ENCODE measurements around the gene FNTB.

Gene FNTB

DNA sequence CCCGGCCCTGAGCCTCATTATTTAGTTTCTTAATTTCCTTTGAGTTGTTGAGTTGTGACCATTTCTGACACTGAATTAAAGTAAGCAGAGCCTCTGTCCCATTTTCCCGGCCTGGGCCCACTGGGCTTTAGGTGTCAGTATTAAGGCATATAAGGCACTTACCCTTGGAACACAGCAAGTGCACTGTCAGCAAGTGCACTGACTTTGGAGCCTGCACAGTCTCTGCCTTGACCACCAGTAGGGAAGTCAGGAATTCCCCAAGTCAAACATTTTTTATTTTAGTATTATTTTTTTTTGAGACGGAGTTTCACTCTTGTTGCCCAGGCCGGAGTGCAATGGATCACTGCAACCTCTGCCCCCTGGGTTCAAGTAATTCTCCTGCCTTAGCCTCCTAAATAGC, 59.0 kb downstream of the FNTB start:
- DNase-seq (ENCODE audit: low read depth in 2 of 2), result no peak

DNA sequence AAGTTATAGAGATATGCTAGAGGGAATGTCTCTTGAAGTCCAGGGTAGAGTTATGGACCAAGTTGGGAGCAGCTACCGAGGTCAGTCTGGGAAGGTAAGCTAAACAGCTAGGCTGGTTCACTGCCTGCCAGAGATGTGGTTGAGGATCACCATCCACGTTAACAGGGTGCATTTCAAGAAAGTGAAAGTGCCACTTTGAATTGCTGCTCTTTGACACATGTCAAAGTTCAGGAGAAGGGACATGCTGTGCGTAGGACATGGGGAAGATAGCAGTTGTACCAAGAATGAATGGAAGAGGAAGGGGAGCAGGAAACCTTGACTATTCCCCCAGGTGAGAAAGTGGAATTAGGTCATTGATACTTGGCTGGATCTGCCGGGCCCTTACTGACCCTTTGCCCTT, 66.1 kb downstream of the FNTB start:
- DNase-seq (ENCODE audit: low read depth in 2 of 2), result no peak

DNA sequence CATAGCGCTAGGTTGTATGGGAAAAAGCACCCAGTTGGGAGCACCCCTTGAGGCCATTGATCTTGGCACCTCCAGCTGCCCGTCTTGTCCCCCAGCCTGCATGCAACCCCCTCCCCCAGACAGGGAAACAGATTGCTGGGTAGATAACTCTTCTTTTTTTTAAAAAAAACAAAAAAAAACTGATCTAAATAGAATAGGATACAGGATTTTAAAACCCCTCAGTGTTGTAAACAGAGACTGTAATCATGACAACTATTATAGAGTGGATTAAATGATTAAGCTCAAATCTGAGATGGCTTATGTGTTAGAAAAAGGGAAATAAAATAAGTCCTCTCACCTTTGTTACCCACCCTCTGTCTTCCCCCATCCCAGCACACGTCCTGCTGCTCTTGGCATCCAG, 66.8 kb downstream of the FNTB start:
- no peak for DNase-seq (ENCODE audit: low read depth in 2 of 2)

DNA sequence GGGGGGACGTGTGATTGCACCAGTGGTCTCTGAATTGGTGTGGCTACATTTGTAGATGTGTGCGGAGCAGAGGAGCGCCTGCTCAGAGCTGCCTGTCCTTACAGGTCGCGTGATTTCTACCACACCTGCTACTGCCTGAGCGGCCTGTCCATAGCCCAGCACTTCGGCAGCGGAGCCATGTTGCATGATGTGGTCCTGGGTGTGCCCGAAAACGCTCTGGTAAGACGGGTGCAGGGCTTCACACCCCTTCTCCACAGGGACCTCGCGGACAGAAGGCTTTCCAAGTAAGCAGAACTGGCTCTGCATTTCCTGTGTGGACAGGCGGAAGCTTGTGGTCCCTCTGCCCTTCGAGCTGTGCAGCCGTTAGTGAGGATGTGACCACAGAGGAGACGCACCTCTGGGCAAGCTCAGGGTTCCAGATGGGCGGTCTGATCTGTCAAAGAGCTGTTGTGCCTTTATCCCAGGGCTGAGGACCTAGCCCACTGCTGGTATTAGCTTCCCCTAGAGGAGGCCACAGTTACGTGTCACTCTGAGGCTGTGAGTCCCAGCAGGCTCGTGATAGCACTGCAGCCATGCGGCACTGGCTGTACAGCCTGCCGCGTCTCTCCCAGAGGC, 67.9 kb downstream of the FNTB start:
- DNase-seq (ENCODE audit: low read depth in 2 of 2), result no peak

DNA sequence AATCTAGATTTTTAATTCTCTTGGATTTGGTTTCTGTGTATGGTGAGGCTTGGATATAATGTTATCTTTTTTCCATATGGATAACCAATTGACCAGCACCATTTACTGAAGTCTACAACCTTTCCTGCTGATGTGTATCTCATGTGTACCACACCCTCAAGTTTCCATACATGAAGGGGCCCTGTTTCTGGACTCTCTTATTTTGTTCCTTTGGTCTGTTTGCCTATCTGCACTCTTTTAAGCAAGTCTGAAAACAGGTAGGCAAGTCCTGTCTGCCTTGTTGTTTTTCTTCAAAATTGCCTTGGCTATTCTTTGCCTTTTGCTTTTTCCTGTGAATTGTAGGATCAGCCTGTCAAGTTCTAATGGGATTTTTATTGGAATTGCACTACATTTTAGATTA, 71.0 kb downstream of the FNTB start:
- DNase-seq (ENCODE audit: low read depth in 2 of 2), result no peak

DNA sequence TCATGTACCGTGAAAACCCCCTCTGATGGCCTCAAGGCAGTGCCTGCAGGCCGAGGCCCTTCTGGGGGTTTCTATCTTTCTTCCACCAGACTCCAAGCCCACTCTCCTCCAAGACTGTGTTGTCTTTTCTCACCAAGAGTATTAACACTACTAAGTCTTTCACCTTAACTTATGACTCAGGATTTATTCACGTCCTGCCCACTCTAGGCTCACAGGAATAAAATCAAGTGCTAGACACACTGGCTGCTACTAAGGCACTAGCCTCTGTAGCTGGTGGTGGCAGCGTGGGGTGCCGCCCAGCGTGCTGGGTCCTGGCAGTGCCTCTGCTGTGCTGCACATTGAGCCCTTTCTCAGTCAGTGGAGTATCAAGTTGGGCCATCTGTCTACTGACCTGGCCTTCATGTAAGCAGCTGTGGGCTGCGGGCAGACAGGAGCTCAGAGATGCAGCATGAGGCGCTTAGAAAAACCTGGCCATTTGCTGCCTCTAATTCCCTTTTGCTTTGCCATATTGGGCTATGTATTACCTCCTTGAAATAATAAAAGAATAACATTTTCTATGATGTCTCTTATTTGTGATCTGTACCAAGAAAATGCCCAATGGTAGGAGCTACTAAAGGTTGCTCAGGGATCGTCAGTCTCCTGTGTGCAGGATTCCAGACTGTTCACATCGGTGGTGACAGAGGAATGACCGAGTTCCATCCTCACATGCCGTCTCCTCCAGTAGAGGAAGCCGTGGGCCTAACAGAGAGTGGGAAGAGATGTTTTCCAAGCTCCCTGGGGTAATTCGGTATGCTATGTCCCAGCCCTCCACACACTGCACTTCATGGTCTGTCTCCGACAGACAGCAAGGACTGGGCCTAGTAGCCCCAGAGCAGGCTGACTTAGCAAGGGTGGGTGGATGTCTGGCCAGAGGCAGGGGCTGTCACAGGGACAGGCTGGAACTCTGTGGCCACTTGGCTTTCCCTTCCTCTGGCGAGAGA, 75.7 kb downstream of the FNTB start:
- DNase-seq (ENCODE audit: low read depth in 2 of 2), result no peak

DNA sequence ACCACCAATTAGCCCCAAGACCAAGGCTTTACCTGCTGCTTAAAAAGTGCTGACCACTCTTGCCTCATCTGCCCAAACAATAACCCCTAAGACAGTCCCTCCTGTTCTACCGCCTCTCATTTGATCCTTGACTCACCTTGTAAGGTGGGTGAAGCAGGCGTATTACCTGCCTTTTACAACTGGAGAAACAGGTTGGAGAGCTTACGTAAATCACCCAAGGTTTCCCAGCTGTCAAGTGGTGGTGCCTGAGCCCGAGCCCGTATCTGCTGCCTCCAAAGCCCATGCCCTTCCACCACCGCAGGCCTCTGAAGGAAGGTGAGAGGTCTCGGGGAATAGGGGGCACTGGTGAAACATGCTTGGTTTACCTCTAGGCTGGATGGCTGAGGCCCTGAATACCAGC, 79.0 kb downstream of the FNTB start:
- no peak for DNase-seq (ENCODE audit: low read depth in 2 of 2)

DNA sequence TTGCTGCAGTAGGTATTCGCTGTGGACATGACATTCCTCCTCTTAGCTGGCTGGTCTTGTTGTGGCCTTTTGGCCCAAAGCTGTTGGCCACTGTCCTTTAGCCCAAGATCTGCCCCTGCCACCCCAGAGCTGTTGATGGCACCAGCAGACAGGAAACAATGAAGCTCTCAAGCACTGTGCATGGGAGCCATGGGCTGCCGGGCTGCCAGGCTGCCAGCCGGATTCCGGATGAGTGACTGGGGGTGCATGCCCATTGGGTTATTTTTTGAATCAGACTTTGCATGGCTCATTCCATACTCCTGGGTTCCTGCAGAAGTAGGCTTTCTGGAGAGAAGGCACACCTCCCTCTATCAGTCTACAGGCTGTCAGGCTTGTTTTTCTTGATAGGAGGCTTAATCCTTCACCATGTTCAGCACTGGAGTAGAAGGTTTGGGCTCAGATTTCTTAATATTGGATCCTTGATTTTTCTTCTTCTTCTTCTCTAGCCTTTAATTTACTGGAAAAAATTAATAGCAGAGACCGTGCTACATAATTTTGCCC, 83.2 kb downstream of the FNTB start:
- no peak for DNase-seq (ENCODE audit: low read depth in 2 of 2)

DNA sequence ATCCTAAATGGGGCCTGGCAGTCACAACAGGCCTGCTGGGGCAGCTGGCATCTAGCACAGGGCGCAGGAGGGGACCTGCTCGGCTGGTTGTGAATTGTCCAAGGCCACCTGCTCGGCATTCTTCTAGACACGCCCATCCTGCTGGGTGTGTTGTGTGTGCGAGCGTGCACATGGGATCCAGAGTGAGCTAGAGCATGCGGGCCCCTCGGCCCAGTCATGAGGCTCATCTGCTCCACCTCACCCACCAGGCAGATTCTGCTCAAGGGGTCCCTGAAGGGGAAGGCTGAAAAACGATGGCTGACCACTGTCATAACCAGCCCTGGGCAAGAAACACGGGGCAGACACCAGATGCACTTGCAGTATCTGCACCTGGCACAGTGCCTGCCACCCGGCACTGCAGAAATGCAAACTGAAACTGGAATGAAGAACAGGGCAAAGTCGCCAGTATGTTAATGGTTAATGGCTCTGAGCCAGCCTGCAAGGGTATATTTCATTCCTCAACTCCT, 83.8 kb downstream of the FNTB start:
- DNase-seq (ENCODE audit: low read depth in 2 of 2), result no peak

DNA sequence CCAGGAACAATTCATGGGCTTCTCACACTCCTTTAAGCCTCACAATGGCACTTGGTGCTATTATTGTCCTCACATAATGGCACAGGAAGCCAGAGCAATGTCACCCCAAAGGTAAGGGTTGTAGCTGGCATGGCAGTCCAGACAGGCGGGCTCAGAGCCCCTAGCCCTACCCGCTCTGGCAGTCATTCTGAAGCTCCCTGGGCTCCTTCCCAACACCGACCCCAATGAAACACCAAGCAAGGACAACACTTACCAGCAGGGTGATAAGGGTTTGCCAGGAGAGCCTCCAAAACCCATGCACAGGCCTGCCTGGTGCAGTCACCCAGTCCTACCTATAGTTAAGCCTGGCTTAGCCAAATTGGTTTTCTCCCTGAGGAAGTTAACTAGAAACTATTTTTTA, 84.8 kb downstream of the FNTB start:
- no peak for DNase-seq (ENCODE audit: low read depth in 2 of 2)

DNA sequence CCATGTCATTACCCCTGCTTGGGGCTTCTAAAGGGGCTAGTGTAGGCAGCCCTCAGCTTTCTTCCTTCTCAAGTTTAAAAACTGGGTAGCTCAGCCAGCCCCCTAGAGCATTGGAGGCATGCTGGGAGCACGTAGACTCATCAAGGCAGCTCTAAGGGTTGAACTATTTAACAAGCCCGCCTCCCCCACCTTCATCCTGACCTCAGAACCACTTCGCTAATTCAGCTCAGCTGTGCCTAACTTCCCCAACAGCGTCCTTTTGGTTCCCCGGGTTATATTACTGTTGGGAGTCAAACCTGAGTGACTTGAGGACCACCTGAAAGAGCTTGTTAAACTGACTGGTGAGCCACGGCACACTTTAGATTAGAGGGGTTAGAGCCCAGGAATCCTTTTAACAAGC, 85.6 kb downstream of the FNTB start:
- no peak for DNase-seq (ENCODE audit: low read depth in 2 of 2)

DNA sequence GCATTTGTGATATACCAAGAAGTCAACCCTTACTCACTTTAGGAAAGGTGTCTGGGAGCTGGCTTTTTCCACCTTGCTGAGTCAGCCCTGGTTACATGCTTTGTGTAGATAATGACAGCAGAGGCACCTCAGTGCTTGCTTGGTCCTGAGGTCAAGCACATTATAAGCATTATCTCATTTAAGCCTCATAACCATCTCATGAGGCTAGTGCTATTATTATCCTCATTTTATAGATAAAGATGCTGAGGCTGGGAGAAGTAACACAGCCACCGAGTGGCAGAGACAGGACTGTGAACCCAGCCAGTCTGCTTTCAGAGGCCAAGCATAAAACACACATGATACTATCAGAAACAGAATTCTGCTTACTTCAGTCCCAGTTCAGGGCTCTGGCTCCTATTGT, 86.2 kb downstream of the FNTB start:
- no peak for DNase-seq (ENCODE audit: low read depth in 2 of 2)

DNA sequence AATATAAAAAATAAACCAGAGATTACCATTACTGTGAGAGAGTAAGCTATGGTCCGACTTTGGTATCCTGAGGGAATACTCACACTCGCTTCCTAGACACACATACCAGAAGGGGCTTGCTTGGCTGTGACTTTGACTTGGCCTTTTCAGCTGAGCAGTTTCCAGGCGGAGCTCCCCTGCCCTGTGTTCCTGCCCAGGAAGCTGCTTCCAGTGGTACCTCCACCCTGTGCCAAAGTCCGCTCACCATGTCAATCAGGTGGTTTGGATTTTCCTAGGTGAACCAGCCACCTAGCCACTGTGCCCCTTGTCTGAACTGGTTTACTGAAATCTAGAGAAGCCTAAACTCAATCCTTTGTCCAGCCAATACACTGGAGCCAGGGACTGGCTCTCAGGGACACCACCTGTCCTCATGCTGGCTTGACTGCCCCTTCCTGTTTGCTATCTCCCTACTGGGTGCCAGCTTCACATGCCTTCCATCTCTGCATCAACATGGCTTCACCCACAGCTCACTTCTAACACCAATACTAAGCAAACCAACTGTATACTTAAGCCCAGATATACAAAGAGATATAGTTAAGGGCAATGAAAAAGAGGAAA, 87.0 kb downstream of the FNTB start:
- DNase-seq (ENCODE audit: low read depth in 2 of 2), result no peak

DNA sequence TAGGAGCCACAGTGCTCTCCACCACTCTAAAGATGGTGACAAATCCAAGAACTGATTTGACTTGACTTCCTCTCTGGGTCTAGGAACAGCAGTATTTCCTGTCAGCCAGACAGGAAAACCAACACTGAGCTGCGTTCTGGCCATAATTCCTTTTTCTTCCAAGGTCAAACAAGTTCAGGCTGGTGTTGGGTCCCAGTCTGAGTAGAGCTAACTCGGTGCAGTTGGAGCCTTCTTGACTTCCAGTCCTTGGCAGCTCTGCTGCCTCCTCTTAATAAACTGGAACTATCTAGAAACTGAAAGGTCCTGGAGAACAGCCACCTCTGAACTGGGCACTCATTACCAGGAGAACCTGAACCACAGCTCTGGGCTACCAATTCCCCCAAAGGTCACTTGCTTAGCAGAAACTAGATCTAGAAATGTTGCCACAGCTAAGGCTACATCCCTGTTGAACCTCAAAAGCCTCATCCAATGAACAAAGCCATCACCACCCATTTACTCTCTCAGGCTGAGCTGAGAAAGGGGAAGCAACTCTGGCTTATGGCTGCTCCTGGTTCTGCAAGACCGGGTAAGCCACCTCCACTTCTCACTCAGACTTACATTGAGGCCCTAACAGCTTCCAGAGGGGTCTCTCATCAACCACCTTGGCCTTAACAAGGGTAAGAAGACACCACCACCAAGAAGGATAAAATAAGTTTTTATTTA, 87.9 kb downstream of the FNTB start:
- no peak for DNase-seq (ENCODE audit: low read depth in 2 of 2)

DNA sequence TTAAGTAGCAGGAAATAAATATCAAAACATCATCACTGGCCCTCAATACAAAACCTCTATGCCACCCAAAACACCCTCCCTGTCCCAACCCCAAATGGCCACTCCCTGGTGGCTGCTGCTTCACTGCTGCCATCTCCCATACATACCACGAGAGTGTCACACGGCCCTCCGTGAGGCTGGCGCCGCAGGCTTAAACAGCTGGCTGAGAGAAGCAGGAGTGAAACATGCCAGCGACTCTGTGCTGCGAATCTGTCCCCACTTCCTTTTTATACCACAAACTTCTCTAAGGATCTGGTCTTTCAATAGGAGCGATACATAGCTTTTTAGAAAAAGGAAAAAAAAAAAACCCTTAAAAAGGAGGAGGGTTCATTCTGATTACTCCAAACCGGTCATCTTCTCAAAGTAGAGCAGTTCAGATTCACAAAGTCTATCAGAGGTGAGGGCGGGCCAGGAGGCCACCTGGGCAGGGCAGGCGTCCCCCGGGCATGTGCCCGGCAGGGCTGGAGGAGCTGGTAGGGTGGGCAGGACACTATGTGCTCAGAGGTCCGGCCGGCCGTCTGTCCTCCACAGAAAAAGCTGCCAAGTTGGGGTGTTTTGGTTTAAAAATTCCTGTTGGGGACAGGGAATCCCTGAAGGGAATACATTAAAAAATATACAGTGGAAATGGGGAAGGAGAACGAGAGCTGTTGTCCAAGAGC, 89.1 kb downstream of the FNTB start:
- no peak for DNase-seq (ENCODE audit: low read depth in 2 of 2)

DNA sequence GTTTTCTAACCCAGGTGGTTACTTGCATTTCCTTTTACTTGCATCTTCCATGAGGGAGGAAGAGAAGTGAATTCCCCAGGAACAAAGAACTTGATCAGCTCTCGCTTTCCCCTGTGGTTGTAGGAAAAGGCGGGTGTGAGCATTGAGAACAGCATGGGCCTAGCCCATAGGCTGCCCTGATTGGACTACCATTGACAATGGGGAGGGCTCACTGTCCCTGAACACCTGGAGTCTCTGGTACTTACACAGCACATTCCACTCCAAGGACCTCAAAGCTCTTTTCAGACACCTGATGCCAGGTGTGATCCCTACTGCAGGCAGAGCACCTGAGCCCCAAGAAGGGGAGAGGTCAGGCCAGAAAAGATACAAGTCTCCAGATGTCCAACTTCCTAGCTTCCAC, 90.6 kb downstream of the FNTB start:
- no peak for DNase-seq (ENCODE audit: low read depth in 2 of 2)

DNA sequence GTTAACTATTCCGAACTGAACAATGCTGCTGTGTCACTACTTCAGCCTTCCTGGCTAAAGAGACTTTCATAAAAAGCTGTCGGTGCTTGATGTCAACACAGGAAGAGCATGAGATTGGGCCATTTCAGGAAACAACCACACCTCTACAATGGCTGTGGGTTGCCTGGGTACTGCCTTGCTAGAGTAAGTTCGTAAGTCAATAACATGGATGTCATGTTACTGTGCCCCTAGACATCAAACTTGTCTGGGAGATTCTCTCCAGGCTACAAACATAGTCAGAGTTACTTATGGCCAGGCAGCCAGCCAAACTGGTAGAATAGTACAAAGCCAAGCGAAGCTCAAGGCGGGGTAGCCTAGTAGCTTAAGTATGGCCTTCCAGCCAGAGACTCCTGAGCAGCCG, 92.5 kb downstream of the FNTB start:
- no peak for DNase-seq (ENCODE audit: low read depth in 2 of 2)

DNA sequence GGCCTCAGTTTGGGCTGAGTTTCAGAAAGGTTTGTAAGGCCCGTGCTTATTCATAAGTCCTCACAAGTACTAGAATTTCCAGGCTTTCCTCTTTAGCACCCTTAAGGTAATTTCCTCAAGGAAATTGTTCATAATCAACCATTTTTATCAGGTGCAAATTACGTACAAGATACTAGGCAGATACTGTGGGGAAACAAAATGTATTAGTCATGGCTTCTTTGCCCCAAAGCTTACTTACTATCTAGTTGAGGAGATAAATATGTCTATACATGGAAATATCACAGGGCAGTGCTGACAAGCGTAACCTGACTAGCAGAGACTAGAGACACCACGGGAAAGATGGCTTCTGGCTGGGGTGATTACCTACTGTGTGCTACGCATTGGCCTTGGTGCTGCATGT, 93.1 kb downstream of the FNTB start:
- no peak for DNase-seq (ENCODE audit: low read depth in 2 of 2)

DNA sequence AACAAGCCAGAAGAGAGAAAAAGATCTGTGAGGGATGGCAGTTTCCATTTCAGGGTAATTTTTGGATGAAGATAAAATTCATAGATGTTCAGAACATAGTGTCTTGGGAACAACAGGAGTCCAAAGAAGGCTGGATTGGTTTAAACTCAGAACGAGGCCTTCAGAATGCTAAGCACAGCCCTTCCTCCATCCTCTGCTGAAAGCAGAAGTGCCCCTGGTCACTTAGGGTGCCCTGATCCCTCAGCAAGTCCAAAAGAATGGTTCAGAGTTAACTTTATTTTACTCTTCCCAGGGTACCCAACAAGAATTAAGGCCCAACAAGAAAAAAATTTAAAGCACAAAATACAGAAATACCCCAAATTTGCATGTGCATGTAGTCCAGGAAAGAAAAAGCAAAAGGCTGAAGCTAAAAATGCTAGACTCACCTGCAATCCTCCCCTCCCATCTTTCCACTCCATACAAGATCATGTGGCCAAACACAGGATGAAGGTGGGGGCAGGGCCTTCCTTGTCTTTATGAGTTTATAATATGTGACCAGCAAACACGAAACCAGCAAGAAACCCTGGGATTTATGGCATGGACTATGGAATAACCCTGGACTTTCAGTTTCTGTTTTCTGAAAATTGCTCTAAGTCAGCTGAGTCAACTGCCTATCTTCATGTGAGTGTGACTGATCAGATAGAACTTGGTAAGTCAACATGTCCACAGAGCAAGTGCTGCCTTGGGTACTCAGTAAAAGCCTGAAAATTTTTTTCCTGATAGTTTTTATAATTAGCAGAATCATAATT, 94.5 kb downstream of the FNTB start:
- no peak for DNase-seq (ENCODE audit: low read depth in 2 of 2)

DNA sequence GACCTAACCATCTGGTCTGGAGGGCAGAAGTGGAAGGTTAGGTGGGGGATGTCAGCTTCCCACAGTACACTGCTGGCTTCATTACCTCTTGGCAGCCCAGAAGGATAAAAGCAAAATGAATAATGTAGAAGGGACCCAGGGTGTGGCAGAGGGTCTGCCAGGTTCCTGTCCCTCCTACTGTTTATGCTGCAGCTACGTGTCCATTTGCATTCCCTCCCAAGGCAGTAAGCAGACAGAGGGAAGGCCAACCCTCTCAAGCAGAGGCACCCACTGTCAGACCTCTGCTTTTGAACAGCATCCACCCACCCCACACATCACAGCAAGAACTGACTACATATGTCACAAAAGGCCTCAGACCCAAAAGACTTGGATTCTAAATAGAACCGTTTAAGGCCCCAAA, 96.2 kb downstream of the FNTB start:
- DNase-seq (ENCODE audit: low read depth in 2 of 2), result no peak

Measured in stimulated activated CD4-positive, alpha-beta T cell treated with anti-CD3 and anti-CD28 coated beads, Interleukin-4, amount 100 ng/mL, for 48 hours (primary cell).